HG03103 (cell line): Measurements from ENCODE around the gene THUMPD2.

ENCODE experiments used
- ATAC-seq: cut with Tn5 transposase; IDR thresholded peaks from one replicate; pipeline ENCODE4 v1.9.1; 2021; ENCODE audit warnings: low read depth; ENCODE audit not compliant: unreplicated experiment

The THUMPD2 gene

GRCh38 chr2:39762448-39762847 lies 16.6 kb downstream of the THUMPD2 start:
- no peak for ATAC-seq

- no peak for ATAC-seq
Measured at GRCh38 chr2:39757156-39757555, 21.9 kb downstream of the THUMPD2 start.

DNA sequence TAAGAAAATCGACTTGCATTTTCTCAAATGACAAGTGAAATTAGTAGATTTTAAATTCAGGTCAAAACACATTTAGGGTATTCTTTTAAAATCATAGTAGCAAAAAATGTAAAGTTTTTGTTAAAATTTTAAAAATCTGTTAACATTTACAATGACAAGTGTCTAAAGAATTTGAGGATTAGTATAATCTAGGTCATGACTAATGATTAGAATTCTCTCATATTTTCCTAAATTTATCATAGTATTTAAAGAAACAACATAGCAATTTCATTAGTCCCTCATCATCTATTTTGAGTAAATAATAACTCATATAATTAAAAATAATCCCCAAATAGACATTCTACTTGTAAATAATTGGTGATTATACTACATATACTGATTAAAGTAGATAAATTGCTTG lies 23.6 kb downstream of the THUMPD2 start:
- ATAC-seq: no peak

GRCh38 chr2:39743269-39743776 lies 35.7 kb downstream of the THUMPD2 start:
- ATAC-seq: no peak

DNA sequence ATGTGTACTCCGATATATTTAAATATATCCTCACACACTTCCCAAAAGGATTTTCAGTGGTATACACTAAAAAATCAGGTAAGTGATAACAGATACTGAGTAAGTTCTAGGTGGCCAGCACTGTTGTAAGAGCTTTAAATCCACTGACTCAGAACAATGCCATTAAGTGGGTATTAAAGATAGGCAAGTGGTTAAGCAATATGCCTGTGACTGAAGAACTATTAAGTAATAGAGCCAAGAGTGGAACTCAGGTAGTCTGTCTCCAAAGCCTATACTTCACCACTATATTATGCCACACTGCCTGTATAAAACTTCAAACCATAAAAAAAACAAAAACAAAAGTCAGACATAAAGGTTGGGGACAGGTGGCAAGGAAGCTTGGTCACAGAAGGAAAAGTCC lies 37.2 kb downstream of the THUMPD2 start:
- ATAC-seq: no peak

- no peak for ATAC-seq
Measured at GRCh38 chr2:39739386-39739785, 39.7 kb downstream of the THUMPD2 start.

GRCh38 chr2:39738936-39739335 lies 40.1 kb downstream of the THUMPD2 start:
- no peak for ATAC-seq

- ATAC-seq: no peak
Measured at GRCh38 chr2:39737661-39738060, 41.4 kb downstream of the THUMPD2 start.

DNA sequence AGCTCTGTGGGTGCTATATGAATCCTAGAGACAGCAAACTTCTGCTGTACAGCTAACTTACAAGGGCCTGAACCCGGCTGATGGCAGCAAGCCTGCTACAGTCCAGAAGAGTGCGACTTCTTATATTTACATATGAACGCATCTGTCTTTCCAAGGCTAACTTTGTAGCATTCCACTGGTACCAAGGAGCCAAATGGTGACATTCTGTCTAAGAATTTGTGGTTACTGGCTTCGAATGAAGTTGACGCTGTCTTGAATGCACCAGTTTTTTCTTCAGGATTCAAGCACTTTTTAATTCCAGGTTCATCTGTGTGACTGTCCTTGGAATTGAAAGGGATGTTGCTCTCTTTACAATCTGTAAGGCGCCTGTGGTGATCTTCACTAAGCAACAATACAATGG lies 42.4 kb downstream of the THUMPD2 start:
- no peak for ATAC-seq

GRCh38 chr2:39735648-39736047 lies 43.4 kb downstream of the THUMPD2 start:
- ATAC-seq: no peak

DNA sequence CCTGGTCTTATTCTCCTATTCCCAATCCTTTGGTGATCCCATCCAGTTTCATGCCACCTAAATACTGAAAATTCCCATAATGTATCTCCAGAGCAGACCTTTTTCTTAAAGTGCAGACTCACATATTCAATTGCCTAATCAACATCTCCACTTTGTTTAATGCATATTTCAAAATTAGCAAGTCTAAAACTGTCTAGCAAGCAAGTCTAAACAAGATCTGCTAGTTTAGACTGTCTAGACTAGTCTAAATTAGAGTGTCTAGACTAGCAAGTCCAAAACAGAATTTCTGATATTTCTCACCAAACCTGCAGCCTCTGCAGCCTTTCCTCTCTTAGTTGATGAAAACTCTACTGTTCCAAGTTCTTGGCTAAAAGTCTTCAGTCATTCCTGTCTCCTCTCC lies 44.6 kb downstream of the THUMPD2 start:
- ATAC-seq: no peak

DNA sequence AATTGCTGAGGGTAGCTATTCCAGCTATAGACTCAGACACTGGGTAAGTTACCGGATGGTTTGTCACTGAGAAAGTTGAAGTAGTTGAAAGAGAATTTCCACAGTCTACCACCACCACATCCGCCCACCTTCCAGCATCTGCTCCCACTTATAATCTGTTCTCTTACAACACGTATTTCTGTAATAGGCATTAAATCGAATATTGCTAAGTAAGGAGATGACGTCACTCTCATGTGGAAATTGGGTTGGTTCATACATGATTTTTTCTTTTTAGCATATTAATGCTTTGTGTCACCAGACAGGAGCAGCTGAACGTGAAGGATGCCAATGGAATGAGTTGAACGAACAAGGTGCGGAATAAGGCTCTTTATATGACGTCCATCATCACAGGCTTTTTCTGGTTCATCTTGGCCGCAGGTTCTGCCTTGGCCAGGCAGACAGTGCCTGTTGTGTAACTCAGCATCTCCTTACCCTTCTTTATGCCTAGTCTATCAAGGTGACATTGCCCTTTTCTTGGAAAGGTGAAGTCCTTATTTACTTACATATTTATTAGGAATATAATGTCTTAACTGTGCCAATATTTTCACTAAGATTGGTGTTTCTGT lies 45.9 kb downstream of the THUMPD2 start:
- ATAC-seq: no peak

DNA sequence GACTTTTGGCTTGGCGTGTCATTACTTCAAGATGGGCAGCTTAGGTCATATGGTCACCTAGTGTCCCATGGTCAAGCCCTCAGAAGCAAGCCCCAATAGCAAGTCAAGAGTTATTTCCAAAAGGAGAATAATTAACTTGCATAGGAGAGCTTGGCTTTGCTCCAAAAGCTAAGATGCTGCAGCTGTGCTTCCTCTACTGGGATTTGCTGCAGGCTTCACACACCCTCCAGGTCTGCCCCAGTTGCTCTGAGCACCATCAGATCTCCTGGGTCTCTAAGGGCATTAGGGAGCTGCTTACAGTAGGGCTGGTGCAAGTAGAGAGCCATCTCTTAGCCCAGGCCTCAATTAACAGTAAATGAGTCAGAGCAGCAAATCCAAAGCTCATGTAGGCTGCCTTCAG lies 46.6 kb downstream of the THUMPD2 start:
- ATAC-seq: no peak

- no peak for ATAC-seq
Measured at GRCh38 chr2:39731546-39731945, 47.5 kb downstream of the THUMPD2 start.

- ATAC-seq: peak; percentile 44
Measured at GRCh38 chr2:39730685-39731302, 48.3 kb downstream of the THUMPD2 start.

- ATAC-seq: no peak
Measured at GRCh38 chr2:39730276-39730675, 48.8 kb downstream of the THUMPD2 start.

DNA sequence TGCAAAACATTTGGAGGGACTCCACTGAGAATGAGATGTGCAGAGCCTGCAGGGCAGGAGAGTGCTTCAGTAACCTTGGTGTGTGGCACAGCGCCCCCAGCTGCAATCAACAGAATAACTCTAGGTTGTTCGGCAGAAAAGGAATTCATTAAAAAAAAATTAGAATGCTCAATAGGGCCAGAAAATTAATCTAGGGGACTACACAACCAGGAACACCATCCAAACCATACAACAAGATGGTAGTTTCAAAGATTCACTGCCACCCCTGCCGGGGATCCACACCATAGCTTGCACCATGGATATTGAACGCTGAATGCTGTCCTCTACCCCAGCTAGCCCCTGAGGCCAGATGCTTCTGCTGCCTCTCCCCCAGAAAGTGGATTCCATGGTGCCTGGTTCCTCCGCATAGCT lies 50.1 kb downstream of the THUMPD2 start:
- peak; percentile 38 for ATAC-seq

DNA sequence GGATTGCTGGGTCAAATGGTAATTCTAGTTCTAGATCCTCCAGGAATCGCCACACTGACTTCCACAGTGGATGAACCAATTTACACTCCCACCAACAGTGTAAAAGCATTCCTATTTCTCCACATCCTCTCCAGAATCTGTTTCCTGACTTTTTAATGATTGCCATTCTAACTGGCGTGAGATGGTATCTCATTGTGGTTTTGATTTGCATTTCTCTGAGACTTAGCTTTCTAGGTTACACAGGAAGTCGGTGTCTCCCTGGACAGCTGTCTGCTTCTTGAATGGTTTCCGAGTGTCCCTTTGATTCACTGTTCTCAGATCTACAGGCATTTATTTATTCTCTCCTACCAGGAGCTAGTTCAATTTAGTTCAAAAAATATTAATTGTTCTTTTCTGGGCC lies 51.0 kb downstream of the THUMPD2 start:
- ATAC-seq: peak; percentile 55

DNA sequence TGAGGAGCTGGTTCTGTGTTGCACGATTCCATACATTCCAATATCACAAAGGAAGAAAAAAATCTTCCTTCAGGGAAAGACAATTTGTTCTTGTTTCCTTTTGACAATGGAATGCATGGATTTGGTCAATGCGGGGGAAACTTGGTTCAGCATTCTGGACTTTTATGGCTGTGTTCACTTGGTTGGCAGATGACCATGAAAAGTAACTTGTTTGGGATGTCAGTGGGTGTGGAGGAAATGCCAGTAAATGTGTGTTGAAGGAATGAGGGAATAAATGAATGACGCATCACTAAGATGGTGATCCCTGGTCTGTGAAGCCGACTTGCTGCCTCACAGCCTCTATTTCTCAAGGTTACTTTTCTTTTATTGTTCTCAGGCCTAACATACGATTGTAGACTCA lies 53.7 kb downstream of the THUMPD2 start:
- no peak for ATAC-seq

DNA sequence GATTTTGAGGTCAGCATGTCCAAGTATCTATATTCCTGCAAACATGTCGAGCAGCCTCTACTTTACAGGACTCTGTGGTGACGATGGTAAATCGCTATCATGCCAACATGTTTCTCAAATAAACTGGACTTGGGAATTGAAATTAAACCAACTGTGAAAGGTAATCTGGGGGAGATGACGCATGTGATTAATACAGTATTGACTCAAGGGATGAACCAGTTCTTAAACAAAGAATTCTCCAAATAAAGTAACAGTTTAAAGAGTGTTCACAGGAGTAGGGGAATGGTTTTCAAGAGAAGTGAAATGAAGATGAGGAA lies 54.3 kb downstream of the THUMPD2 start:
- no peak for ATAC-seq

- ATAC-seq: no peak
Measured at GRCh38 chr2:39723946-39724827, 54.9 kb downstream of the THUMPD2 start.

- no peak for ATAC-seq
Measured at GRCh38 chr2:39723497-39723896, 55.6 kb downstream of the THUMPD2 start.
